CD4-positive, alpha-beta memory T cell (primary cell): ENCODE results near the gene SEPTIN1. TPM values are rescaled to one million over a fixed set of nuclear protein-coding genes. Genes with fewer than 3 reads are reported as not detected.
"Not testable (repeated sequence)": the region's sequence is repeated elsewhere in the genome, so short reads cannot be mapped to it uniquely, and the experiment has no call there.

Experiments
- CTCF ChIA-PET: fragments of 350-600 bp; sonication (Branson Sonifier 250); formaldehyde crosslinking; loops from one replicate; lab custom pipeline; 2021; ENCODE audit warnings: inconsistent platforms; ENCODE audit not compliant: partially characterized antibody; lab: Charles Lee
- POLR2A ChIA-PET: fragments of 350-600 bp; sonication (Branson Sonifier 250); formaldehyde crosslinking; loops from one replicate; lab custom pipeline; 2021; ENCODE audit not compliant: partially characterized antibody; lab: Charles Lee
- DNase-seq, 5 donors: peaks; one replicate each; pipeline versions ENCODE4 v3.0.0 to v3.0.0-alpha.2; 2020 to 2022; ENCODE audit warnings: mixed read lengths in 1 of 5
- H3K27ac ChIP-seq: one replicate; pipeline ENCODE4 v1.7.0; 2013; ENCODE audit warnings: low read depth, low read length
- H3K27me3 ChIP-seq: 2 replicates; pipeline ENCODE4 v1.7.0; 2013; ENCODE audit warnings: mild to moderate bottlenecking, low read length, moderate library complexity; ENCODE audit not compliant: insufficient read depth
- H3K36me3 ChIP-seq: 2 replicates; pipeline ENCODE4 v1.7.0; 2013; ENCODE audit warnings: mild to moderate bottlenecking, low read length, moderate library complexity; ENCODE audit not compliant: insufficient read depth
- H3K4me1 ChIP-seq: 2 replicates; pipeline ENCODE4 v1.7.0; 2013; ENCODE audit warnings: mild to moderate bottlenecking, low read length, moderate library complexity; ENCODE audit not compliant: insufficient read depth
- H3K4me3 ChIP-seq, 2 donors: one replicate each; pipeline ENCODE4 v1.7.0; 2013; ENCODE audit warnings: low read length in 2 of 2, mild to moderate bottlenecking in 1 of 2
- H3K9me3 ChIP-seq, 2 donors: one replicate each; pipeline ENCODE4 v1.7.0; 2013; ENCODE audit warnings: low read length in 2 of 2, control low read depth in 1 of 2; ENCODE audit not compliant: control insufficient read depth in 1 of 2
- H3K27ac Mint-ChIP-seq, 7 donors: one replicate each; pipeline ENCODE4 v1.8.0; 2020 to 2021; ENCODE audit warnings: mixed read lengths in 7 of 7, mild to moderate bottlenecking in 6 of 7, inconsistent platforms in 3 of 7, moderate library complexity in 3 of 7
- H3K27me3 Mint-ChIP-seq, 2 donors: one replicate each; pipeline ENCODE4 v1.8.0; 2020 to 2021; ENCODE audit warnings: mixed read lengths in 2 of 2
- H3K36me3 Mint-ChIP-seq, 2 donors: one replicate each; pipeline ENCODE4 v1.8.0; 2020 to 2021; ENCODE audit warnings: mixed read lengths in 2 of 2, inconsistent platforms in 1 of 2, mild to moderate bottlenecking in 1 of 2
- H3K4me1 Mint-ChIP-seq, 4 donors: one replicate each; pipeline ENCODE4 v1.8.0; 2020 to 2021; ENCODE audit warnings: mixed read lengths in 4 of 4, mild to moderate bottlenecking in 1 of 4
- H3K4me3 Mint-ChIP-seq, 8 donors: one replicate each; pipeline ENCODE4 v1.8.0; 2020 to 2021; ENCODE audit warnings: mixed read lengths in 8 of 8, mild to moderate bottlenecking in 7 of 8, moderate library complexity in 6 of 8, inconsistent platforms in 3 of 8
- H3K9me3 Mint-ChIP-seq, 8 donors: one replicate each; pipeline ENCODE4 v1.8.0; 2020 to 2021; ENCODE audit warnings: mixed read lengths in 8 of 8, mild to moderate bottlenecking in 5 of 8, inconsistent platforms in 3 of 8, moderate library complexity in 1 of 8
- intact Hi-C: fragments of 100-400 bp; cut with micrococcal nuclease; formaldehyde crosslinking; loops from one replicate; pipeline ENCODE4 v1.15.1; 2023
- polyA plus RNA-seq, 2 donors: library from polyadenylated mRNA; unstranded; fragments of 300-500 nt; fragmentation: Illumina TruSeq; gene quantifications; one replicate each; pipeline ENCODE4 v1.2.3, GENCODE V29; 2021
- total RNA-seq, 2 experiments: library from RNA; stranded (reverse); gene quantifications; one replicate each; pipeline ENCODE4 v1.2.3, GENCODE V29; 2021

Gene SEPTIN1
- total and polyA plus RNA-seq, 4 experiments from 2014 or later: 198 to 212 (median 208) TPM

- POLR2A ChIA-PET: interaction anchor here (1.7 kb wide), 1 partner anchor 8 kb away, joined by 7 read pairs; the partner anchor contains the start of gene CD2BP2
These were observed 36.1 kb downstream of the SEPTIN1 start for GRCh38 chr16:30346286-30346685.

GRCh38 chr16:30343491-30343820 is 38.9 kb downstream of the SEPTIN1 start:
- DNase-seq, H3K4me1 Mint-ChIP-seq, H3K9me3 Mint-ChIP-seq, CTCF ChIA-PET, H3K27ac ChIP-seq, H3K27me3 ChIP-seq, H3K36me3 Mint-ChIP-seq, H3K9me3 ChIP-seq, H3K36me3 ChIP-seq, intact Hi-C loops, H3K4me3 Mint-ChIP-seq, H3K4me1 ChIP-seq, H3K4me3 ChIP-seq, H3K27ac Mint-ChIP-seq, H3K27me3 Mint-ChIP-seq: not testable (repeated sequence)
- POLR2A ChIA-PET: interaction anchor here (1.0 to 1.6 kb wide), 2 partner anchors 8 to 39 kb away, joined by 3 read pairs; partner anchors contain the start of gene SEPTIN1

More at GRCh38 chr16:30346286-30346685, 36.1 kb downstream of the SEPTIN1 start:
- no peaks in the 10 kb centered on the region for H3K4me1 ChIP-seq
- CTCF ChIA-PET: interaction anchor here (1.0 kb wide), 1 partner anchor 63 kb away, joined by 4 read pairs; no protein-coding TSS in a partner anchor
- intact Hi-C loops: no loop called here
- H3K9me3 ChIP-seq: no peaks in the 10 kb centered on the region
- H3K4me1 Mint-ChIP-seq: peaks cover 1 to 5% (median 3%) of the 10 kb centered on the region in 4 donors
- H3K9me3 Mint-ChIP-seq: no peaks in the 10 kb centered on the region
- no peak overlapping the region for H3K4me3 ChIP-seq
- H3K36me3 Mint-ChIP-seq: peaks cover 8 to 18% of the 10 kb centered on the region in 2 donors
- peaks cover 11% of the 10 kb centered on the region for H3K36me3 ChIP-seq
- no peak for DNase-seq
- H3K27ac ChIP-seq: no peak overlapping the region
- peak overlapping the region in 1 of 7 donors; percentile 56 for H3K27ac Mint-ChIP-seq
- H3K27me3 ChIP-seq: no peaks in the 10 kb centered on the region
- no peak overlapping the region for H3K4me3 Mint-ChIP-seq
- no peaks in the 10 kb centered on the region for H3K27me3 Mint-ChIP-seq

GRCh38 chr16:30342751-30343490 is 39.4 kb downstream of the SEPTIN1 start:
- Mint-ChIP-seq H3K27ac (no peak overlapping the region), H3K27me3 (no peaks in the 10 kb centered on the region), H3K4me1 (peaks cover 0 to 4% (median under 1%) of the 10 kb centered on the region in 4 donors), H3K36me3 (no peaks in the 10 kb centered on the region), H3K4me3 (no peak overlapping the region), H3K9me3 (no peaks in the 10 kb centered on the region)
- Histone ChIP-seq H3K36me3 (no peaks in the 10 kb centered on the region), H3K4me3 (no peak overlapping the region), H3K9me3 (no peaks in the 10 kb centered on the region), H3K27me3 (no peaks in the 10 kb centered on the region), H3K4me1 (no peaks in the 10 kb centered on the region), H3K27ac (no peak overlapping the region)
- DNase-seq: no peak
- CTCF ChIA-PET: no interaction called here
- intact Hi-C loops: no loop called here
- POLR2A ChIA-PET: interaction anchor here (0.8 to 1.2 kb wide), 2 partner anchors 35 to 66 kb away, joined by 3 to 5 read pairs; no protein-coding TSS in a partner anchor

- H3K9me3 Mint-ChIP-seq, H3K4me1 Mint-ChIP-seq, H3K4me1 ChIP-seq, DNase-seq, H3K27ac Mint-ChIP-seq, H3K27ac ChIP-seq, CTCF ChIA-PET, H3K36me3 Mint-ChIP-seq, H3K27me3 ChIP-seq, H3K9me3 ChIP-seq, H3K27me3 Mint-ChIP-seq, H3K36me3 ChIP-seq, H3K4me3 Mint-ChIP-seq, H3K4me3 ChIP-seq, intact Hi-C loops: not testable (repeated sequence)
- POLR2A ChIA-PET: interaction anchor here (0.8 to 1.2 kb wide), 2 partner anchors 36 to 67 kb away, joined by 3 to 5 read pairs; no protein-coding TSS in a partner anchor
These were observed 40.4 kb downstream of the SEPTIN1 start for GRCh38 chr16:30341971-30342370.

- Mint-ChIP-seq H3K27ac (no peak overlapping the region), H3K27me3 (no peaks in the 10 kb centered on the region), H3K4me3 (no peak overlapping the region), H3K36me3 (no peaks in the 10 kb centered on the region), H3K9me3 (no peaks in the 10 kb centered on the region), H3K4me1 (peaks cover 4 to 16% (median 6%) of the 10 kb centered on the region in 4 donors)
- DNase-seq: no peak
- peaks cover 6% of the 10 kb centered on the region for H3K4me1 ChIP-seq
- H3K27ac ChIP-seq: no peak overlapping the region
- intact Hi-C loops: no loop called here
- CTCF ChIA-PET: no interaction called here
- POLR2A ChIA-PET: no interaction called here
- H3K4me3 ChIP-seq: no peak overlapping the region
- H3K36me3 ChIP-seq: no peaks in the 10 kb centered on the region
- H3K9me3 ChIP-seq: no peaks in the 10 kb centered on the region
- H3K27me3 ChIP-seq: no peaks in the 10 kb centered on the region
These were observed 41.7 kb downstream of the SEPTIN1 start for GRCh38 chr16:30340621-30341020.

GRCh38 chr16:30338715-30339114 is 43.6 kb downstream of the SEPTIN1 start:
- H3K4me1 ChIP-seq, H3K9me3 ChIP-seq, DNase-seq, H3K36me3 ChIP-seq, H3K4me3 ChIP-seq, POLR2A ChIA-PET, H3K4me3 Mint-ChIP-seq, CTCF ChIA-PET, H3K9me3 Mint-ChIP-seq, H3K27ac Mint-ChIP-seq, H3K36me3 Mint-ChIP-seq, H3K27me3 ChIP-seq, H3K27me3 Mint-ChIP-seq, H3K27ac ChIP-seq: not testable (repeated sequence)
- intact Hi-C loops: loop anchor here (5.0 kb wide), 1 partner anchor 69 kb away; the partner anchor contains the start of gene ZNF771
- H3K4me1 Mint-ChIP-seq: peaks cover 6 to 19% (median 10%) of the 10 kb centered on the region in 4 donors

- POLR2A ChIA-PET, H3K36me3 Mint-ChIP-seq, DNase-seq, H3K9me3 ChIP-seq, H3K27me3 ChIP-seq, H3K27ac ChIP-seq, CTCF ChIA-PET, H3K9me3 Mint-ChIP-seq, H3K36me3 ChIP-seq, H3K4me3 ChIP-seq, H3K4me1 ChIP-seq, H3K27me3 Mint-ChIP-seq: not testable (repeated sequence)
- H3K4me3 Mint-ChIP-seq: peak overlapping the region in 1 of 8 donors; percentile 72
- peak overlapping the region in 1 of 7 donors; percentile 24 for H3K27ac Mint-ChIP-seq
- peaks cover 6 to 19% (median 12%) of the 10 kb centered on the region in 4 donors for H3K4me1 Mint-ChIP-seq
- intact Hi-C loops: loop anchor here (5.0 kb wide), 1 partner anchor 69 kb away; the partner anchor contains the start of gene ZNF771
These were observed 44.4 kb downstream of the SEPTIN1 start for GRCh38 chr16:30337964-30338357.
